OCI-LY1 (cell line): ENCODE results near the gene PRSS8.

Experiments used
- CTCF ChIP-seq: fragments of 200-600 bp; sonication (generic), shearing (Covaris generic); IDR thresholded peaks from 2 replicates; pipeline ENCODE4 v1.5.1; 2017; ENCODE audit warnings: mild to moderate bottlenecking, antibody characterized with exemption, low read length, moderate library complexity, mixed read lengths
- EZH2 ChIP-seq: fragments of 200-600 bp; sonication (generic), shearing (Covaris generic); IDR thresholded peaks from 2 replicates; pipeline ENCODE4 v1.8.0; 2017; ENCODE audit warnings: borderline replicate concordance, mixed run types, mild to moderate bottlenecking, antibody characterized with exemption, low read length, moderate library complexity, mixed read lengths

GRCh38 chr16:31167315-31167714 is 31.8 kb upstream of the PRSS8 start:
- TF ChIP-seq CTCF (no peak), EZH2 (no peak)
